Measurements from ENCODE around the gene MYL12A.
A peak's percentile ranks its signal among the peaks of the same experiment; 100 is the strongest.

The MYL12A gene

DNA sequence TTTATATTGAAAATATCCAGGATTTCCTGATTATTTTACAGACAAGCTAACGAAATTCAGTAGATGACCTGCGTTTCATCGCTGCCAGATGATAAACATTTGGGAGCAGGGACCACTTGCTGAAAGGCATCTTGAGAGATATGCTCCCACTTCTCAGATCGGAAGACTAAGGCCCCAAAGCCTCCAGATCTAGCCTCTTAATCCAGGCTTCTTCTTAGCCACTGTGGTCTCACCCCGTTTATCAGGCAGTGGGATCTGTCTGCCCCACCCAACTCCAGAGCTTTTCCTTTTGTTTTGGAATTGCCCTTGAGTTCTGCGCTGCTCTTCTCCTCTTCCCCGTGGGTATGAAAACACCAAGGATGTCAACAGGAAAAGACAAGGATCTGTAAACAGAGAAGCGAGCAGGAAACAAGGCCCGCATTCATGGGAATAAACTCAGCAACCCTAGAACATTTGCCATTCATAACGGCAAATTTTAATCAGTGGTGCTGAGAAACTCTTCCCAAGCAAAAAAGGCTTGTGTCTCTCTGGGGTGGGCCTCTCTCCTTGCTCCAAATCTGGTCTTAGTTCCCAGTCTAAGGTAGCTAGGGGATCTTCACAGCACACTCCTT, 35.8 kb downstream of the MYL12A start:
- no peak for DNase-seq (ENCODE audit: low spot score)

DNA sequence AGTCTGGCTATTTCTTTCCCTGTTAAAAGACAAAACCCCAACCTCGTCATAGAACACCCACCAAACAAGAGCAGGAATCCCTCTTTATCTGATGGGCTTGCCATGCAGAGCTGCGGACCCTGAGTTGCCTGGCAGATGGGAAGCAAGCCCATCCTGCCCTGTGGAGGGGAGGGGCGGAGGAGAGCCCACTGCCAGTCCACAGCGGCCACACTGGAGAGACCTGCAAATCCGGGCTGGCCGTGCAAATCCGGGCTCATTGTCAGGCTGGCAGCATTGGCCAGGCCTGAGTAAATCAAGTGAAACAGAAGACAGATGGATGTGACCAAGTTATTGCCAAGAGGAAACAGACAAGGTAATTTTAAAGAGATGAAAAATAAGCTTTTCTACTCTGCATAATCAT, 36.3 kb downstream of the MYL12A start:
- DNase-seq (ENCODE audit: low spot score), result no peak

DNA sequence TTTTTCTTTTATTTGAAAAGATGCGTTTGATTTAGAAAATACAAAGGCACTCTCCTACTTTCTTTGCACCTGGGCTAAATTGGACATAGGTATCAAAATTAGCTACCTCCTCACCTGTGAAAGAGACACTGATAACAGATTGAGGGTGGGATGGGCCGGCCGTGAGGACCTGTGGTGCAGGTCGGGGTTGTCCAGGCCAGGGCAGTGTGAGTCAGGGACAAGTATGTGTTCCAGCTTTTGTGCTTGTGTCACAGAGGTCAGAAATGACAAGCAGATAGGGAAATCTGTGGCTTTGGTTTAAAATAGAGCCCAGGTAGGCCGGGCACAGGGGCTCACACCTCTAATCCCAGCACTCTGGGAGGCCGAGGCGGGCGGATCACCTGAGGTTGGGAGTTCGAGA, 36.9 kb downstream of the MYL12A start:
- no peak for DNase-seq (ENCODE audit: low spot score)

DNA sequence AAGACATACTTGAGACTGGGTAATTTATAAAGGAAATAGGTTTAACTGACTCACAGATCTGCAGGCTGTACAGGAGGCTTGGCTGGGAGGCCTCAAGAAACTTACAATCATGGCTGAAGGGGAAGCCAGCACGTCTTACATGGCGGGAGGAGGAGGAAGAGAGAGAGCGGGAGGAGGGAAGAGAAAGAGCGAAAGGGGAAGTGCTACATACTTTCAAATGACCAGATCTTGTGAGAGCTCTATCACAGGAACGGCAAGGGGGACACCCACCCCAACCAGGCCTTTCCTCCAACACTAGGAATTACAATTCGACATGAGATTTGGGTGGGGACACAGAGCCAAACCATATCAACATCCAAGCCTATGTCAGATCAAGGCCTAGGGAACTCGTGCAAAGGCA, 38.6 kb downstream of the MYL12A start:
- DNase-seq (ENCODE audit: low spot score), result no peak

DNA sequence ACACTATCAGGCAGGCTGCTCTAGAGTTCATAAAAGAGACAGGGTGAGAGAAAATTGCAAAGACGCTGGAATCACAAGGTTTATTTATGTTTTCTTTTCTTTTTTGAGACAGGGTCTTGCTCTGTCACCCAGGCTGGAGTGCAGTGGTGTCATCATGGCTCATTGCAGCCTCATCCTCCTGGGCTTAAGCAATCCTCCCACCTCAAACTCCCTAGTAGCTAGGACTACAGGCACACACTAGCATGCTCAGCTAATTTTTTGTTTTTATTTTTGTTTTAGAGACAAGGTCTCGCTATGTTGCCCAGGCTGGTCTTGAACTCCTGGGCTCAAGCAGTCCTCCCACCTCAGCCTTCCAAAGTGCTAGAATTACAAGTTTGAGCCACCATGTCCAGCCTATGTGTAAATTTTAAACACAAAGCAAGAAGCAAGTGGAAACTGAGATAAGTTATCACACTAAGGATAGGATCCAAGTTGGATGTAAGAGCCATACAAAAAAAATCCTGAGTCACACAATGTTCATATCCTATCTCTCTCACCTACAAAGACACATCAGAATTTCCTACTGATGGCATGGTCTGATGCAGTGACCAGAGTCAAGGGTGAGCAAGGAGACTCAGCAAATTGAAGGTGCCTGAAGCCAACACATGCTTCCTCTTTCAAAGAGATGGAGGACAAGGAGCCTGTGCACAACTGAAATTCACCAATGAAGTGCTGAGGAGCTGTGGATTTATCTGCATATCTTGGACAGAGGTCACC, 45.8 kb downstream of the MYL12A start:
- no peak for DNase-seq (ENCODE audit: low spot score)

DNA sequence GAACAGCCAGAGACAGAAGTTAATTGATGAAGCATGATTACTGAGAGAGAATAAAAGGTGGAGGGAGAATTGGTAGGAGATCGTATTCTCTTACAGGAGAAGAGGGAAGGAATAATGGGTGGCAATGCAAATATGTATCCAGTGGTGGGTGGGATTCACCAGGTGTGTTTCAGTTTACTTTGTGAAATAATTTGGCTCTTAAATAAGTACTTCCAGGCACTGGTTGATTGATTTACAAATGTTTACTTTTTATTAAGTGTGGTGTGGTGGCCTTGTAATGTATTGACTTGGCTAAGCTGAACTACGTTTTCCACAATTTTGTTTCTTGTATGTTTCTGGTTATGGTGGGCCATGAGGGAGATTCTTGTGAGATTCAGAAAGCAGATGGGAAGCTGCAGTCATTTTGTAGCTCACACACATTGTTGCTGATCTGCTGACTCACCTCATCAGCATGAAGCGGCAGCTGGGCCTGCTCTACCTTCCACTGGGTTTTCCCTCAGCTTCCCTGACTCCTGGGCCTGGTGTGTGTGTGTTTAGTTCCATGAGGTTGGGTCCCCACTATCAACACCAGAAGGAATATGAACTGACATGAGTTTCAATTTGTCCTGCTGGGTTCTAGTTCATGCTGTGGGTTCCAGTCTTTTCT, 47.0 kb downstream of the MYL12A start:
- DNase-seq (ENCODE audit: low spot score), result no peak

DNA sequence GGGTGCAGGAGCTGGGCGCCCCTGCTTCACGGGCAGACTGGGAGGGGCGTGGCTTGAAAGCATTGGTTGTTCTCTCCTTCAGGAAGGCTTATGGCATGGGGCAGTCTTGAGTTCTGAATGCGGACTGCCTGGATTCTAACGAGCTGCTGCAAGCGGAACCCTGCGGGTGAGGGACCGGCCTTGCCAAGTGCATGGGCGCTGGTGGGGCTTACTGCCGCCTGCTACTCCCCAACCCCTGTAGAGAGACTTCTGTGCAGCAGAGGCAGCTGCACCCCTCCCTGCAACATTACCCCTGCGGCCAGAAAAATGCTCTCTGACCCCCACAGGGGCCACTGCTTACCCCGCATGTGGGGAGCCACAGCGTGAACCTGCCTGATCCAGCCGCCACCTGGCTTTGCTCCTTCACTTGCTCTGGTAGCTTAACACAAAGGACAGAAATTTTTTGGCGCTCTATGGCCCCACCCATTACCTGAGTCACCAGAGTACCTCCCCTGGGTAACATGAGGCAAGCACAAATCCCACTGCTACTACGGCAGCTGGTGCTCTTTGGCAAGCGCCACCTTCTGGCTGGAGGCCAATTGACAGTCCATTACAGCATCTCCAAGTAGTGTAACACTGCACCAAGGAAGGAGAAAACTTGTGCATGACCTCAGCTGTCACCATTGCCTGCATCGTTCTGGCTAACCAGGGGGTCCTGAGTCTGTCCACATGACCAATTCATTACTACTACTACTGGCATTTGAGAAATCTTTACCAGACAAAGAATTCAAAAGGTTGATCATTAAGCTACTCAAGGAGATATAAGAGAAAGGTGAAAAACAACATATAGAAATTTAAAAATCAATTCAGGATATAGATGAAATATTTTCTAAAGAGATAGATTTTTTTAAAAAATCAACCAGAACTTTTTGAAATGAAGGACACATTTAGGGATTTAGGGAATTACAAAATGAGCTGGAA, 49.7 kb downstream of the MYL12A start:
- no peak for DNase-seq (ENCODE audit: low spot score)

DNA sequence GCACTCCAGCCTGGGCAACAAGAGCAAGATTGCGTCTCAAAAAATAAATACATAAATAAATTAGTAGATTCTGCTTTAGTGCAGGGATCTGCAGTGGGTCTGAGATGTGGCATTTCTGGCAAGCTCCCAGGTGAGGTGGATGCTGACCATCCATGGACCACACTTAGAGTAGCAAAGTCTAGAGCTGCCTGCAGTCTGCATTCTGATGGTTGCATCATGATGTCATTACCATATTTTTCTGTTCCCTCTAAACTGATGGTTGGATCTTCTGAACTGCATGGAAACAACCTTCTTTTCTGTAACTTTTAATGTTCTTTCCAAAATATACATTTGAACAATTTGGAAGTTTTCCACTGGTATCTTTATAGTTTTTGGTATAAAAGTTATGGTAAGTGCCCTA, 57.2 kb downstream of the MYL12A start:
- DNase-seq (ENCODE audit: low spot score), result no peak

DNA sequence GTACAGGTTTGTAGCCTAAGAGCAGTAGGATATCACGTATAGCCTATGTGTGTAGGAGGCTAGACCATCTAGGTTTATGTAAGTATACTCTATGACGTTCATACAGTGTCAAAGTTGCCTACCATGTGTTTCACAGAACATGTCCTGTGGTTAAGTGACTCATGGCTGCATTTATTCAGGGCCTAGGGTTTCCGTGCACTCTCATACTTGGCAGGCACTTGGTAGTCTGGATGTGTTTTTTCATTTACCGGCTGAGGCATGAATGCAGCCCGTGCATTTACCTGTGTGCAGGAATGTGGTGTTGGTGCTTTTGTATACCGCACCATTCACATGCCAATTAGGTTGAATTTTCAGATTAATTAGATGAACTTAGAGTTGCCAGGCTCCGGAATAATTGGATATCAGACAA, 57.8 kb downstream of the MYL12A start:
- DNase-seq (ENCODE audit: low spot score), result peak; percentile 78
